ENCODE measurements around the gene MAML2. TPM values are rescaled to one million over a fixed set of nuclear protein-coding genes. Genes with fewer than 3 reads are reported as not detected.

The MAML2 gene
- total and polyA plus RNA-seq, 2 experiments from 2014 or later, result 4.7 to 15.3 TPM

DNA sequence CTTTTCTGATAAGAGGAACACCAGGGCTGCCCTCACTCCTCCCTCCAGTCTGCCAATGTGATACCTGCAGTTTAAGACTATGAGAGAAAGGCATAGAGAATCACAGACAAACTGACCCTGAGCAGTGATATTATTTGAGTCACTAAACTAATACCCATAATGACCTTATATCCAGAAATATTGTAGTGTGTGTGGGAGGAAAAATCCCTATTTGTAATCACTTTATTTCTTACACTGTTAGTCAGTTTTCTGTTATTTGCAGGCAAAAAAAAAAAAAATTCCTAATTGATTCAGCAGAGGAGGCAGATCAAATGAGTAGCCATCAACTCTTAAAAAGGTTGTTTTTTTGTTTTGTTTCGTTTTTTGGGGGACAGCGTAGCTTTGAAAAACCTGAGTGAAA lies 82.5 kb downstream of the MAML2 start:
- H2AFZ ChIP-seq, result no peak overlapping the region
- H3K4me3 ChIP-seq, result no peak overlapping the region
- no peaks in the 10 kb centered on the region for H3K27me3 ChIP-seq
- H3K27ac ChIP-seq, result peak overlapping the region; percentile 74
- no peaks in the 10 kb centered on the region for H3K36me3 ChIP-seq (replicated peaks; ENCODE audit: insufficient read depth, low read depth)
- no peaks in the 10 kb centered on the region for H3K9me2 ChIP-seq (replicated peaks; ENCODE audit: insufficient read depth)
- H3K4me2 ChIP-seq, result no peak overlapping the region
- peaks cover 45% of the 10 kb centered on the region for H3K4me1 ChIP-seq (ENCODE audit: insufficient read depth)
- H3K9me3 ChIP-seq (ENCODE audit: low read depth), result no peaks in the 10 kb centered on the region
- peaks cover 47% of the 10 kb centered on the region for H3K79me2 ChIP-seq
- 93% methylated on average over 2 of the region's 2 CpGs for WGBS (ENCODE audit: low lambda C conversion rate, missing lambda C conversion rate)
- DNase-seq (ENCODE audit: low spot score), result no peak
- TF ChIP-seq CTCF (IDR thresholded peaks at IDR 0.05; ENCODE audit: poor library complexity), result no peak
- no peak for TF ChIP-seq EZH2phosphoT487 (IDR thresholded peaks at IDR 0.05; ENCODE audit: low read depth, severe bottlenecking, unreplicated experiment)
- no peak for TF ChIP-seq EZH2 (IDR thresholded peaks at IDR 0.05; ENCODE audit: borderline replicate concordance)
- no peaks in the 10 kb centered on the region for H4K20me1 ChIP-seq (ENCODE audit: insufficient read depth, poor library complexity, severe bottlenecking)

DNA sequence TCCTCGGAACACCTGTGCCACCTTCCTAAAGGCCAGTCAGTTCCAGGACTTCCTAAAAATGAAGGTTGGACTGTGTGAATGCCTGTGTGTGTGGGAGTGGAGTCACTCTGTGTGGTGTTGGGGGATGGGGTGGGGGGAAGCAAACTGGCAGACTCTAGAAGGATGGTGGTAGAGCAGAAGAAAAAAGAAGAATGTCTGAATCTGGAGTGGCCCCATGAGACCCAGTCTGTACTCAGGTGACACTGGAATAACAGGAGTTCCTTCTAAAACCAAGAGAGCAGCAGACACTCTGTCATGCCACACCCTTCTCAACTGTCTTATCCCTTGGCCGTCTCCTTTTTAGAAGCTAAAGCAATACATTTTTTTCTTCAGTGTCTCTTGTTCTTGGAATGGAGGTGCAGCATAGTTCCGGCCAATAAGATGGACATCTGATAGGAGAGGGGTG lies 82.9 kb downstream of the MAML2 start:
- peak overlapping the region; percentile 74 for H3K27ac ChIP-seq
- peaks cover 42% of the 10 kb centered on the region for H3K4me1 ChIP-seq (ENCODE audit: insufficient read depth)
- H3K4me3 ChIP-seq, result no peak overlapping the region
- no peaks in the 10 kb centered on the region for H3K27me3 ChIP-seq
- H3K79me2 ChIP-seq, result peaks cover 51% of the 10 kb centered on the region
- no peak for DNase-seq (ENCODE audit: low spot score)
- no peaks in the 10 kb centered on the region for H3K9me2 ChIP-seq (replicated peaks; ENCODE audit: insufficient read depth)
- H4K20me1 ChIP-seq (ENCODE audit: insufficient read depth, poor library complexity, severe bottlenecking), result no peaks in the 10 kb centered on the region
- TF ChIP-seq EZH2phosphoT487 (IDR thresholded peaks at IDR 0.05; ENCODE audit: low read depth, severe bottlenecking, unreplicated experiment), result no peak
- TF ChIP-seq EZH2 (IDR thresholded peaks at IDR 0.05; ENCODE audit: borderline replicate concordance), result no peak
- no peak for TF ChIP-seq CTCF (IDR thresholded peaks at IDR 0.05; ENCODE audit: poor library complexity)
- H2AFZ ChIP-seq, result no peak overlapping the region
- H3K9me3 ChIP-seq (ENCODE audit: low read depth), result no peaks in the 10 kb centered on the region
- 78% methylated on average over 3 of the region's 3 CpGs for WGBS (ENCODE audit: low lambda C conversion rate, missing lambda C conversion rate)
- H3K4me2 ChIP-seq, result no peak overlapping the region
- H3K36me3 ChIP-seq (replicated peaks; ENCODE audit: insufficient read depth, low read depth), result no peaks in the 10 kb centered on the region

DNA sequence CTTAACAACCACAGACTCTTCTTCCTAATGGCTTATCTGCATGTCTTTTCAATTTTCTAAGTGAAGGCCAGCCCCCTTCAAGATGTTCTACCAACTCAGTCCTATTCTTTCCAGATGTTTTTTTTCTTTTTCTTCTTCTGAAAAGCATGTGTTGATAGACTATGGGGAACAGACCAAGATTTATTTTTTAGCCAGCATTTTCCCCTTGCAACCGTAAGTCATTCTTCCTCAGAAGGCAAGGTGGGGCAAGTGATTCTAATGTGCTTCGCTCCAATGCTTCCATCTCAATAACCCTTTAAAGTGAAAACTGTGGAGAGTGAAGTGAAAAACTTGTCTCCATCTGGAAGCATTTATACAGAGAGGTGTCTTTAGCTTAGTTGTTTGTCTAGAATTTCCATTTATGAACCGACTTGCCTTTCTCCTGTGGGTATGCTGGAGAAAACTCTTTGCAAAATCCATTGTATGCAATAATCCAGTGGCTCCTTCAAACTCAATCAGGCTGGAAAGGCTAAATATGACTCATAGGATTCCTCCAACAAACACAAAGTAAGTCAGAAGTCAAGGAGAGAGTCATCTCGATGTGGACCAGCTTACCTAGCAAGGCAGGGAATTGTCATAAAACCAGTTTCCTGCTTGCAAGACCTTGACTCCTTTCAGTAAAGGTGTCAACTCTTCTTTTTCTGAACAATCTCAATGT lies 83.7 kb downstream of the MAML2 start:
- Histone ChIP-seq H3K36me3 (replicated peaks; ENCODE audit: insufficient read depth, low read depth) (no peaks in the 10 kb centered on the region), H3K4me2 (peak overlapping the region; percentile 42), H3K4me1 (ENCODE audit: insufficient read depth) (peaks cover 35% of the 10 kb centered on the region), H2AFZ (no peak overlapping the region), H3K27ac (peak overlapping the region; percentile 74), H3K9me3 (ENCODE audit: low read depth) (no peaks in the 10 kb centered on the region), H3K9me2 (replicated peaks; ENCODE audit: insufficient read depth) (no peaks in the 10 kb centered on the region), H3K79me2 (peaks cover 56% of the 10 kb centered on the region), H3K27me3 (no peaks in the 10 kb centered on the region), H3K4me3 (no peak overlapping the region), H4K20me1 (ENCODE audit: insufficient read depth, poor library complexity, severe bottlenecking) (no peaks in the 10 kb centered on the region)
- DNase-seq (ENCODE audit: low spot score), result peak; percentile 53
- TF ChIP-seq EZH2 (IDR thresholded peaks at IDR 0.05; ENCODE audit: borderline replicate concordance) (no peak), CTCF (IDR thresholded peaks at IDR 0.05; ENCODE audit: poor library complexity) (no peak)
- 63% methylated on average over 4 of the region's 4 CpGs for WGBS (ENCODE audit: low lambda C conversion rate, missing lambda C conversion rate)

Data from hepatocyte (in vitro differentiated cells).